ENCODE results near the gene OR5K2. TPM values are rescaled to one million over a fixed set of nuclear protein-coding genes. Genes with fewer than 3 reads are reported as not detected.

Gene OR5K2
- total RNA-seq, 2 experiments from 2014 or later = not detected

DNA sequence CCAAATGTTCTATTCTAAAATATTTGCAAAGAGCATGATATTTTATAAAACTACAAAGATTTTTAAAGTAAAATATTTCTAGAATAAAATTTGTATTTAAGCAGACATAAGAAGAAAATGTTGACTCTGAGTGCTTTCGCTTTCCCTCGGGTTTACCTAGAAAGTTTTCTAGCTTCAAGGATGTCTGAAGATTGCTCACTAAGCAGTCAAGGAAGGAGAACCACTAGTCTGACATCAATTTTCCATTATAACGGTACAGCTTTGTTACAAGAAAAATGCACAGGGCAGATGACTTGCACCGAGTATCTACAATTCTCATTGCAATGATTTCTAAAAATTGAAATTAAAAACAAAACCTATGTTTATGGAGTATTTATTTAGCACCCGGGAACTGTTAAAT, 48.5 kb downstream of the OR5K2 start:
- no peaks in the 10 kb centered on the region for H3K9me3 Mint-ChIP-seq
- CTCF ChIA-PET = no interaction called here
- Histone ChIP-seq H3K27ac (ENCODE audit: low read depth in 1 of 2, low read length in 2 of 2) (no peak overlapping the region), H3K9me3 (ENCODE audit: control insufficient read depth in 1 of 2, insufficient read depth in 1 of 2, low read length in 2 of 2) (no peaks in the 10 kb centered on the region), H3K4me1 (ENCODE audit: insufficient read depth, low read length) (no peaks in the 10 kb centered on the region), H3K36me3 (ENCODE audit: insufficient read depth, low read length) (no peaks in the 10 kb centered on the region), H3K4me3 (ENCODE audit: low read length) (peak overlapping the region; percentile 5), H3K27me3 (ENCODE audit: control insufficient read depth in 1 of 2, insufficient read depth in 2 of 2, low read length in 2 of 2) (no peaks in the 10 kb centered on the region)
- intact Hi-C loops (cut with DNase I, micrococcal nuclease) = no loop called here
- ATAC-seq (ENCODE audit: poor library complexity) = peak; percentile 56
- POLR2A ChIA-PET = interaction anchor here (1.0 to 2.3 kb wide), 4 partner anchors 10 to 23 kb away, joined by 4 to 13 read pairs (median 6); partner anchors contain the start of gene CLDND1
- peak overlapping the region; percentile 5 for H3K27ac Mint-ChIP-seq
- no peaks in the 10 kb centered on the region for H3K36me3 Mint-ChIP-seq (ENCODE audit: low read depth)
- no peak for TF ChIP-seq CTCF (IDR thresholded peaks at IDR 0.05)
- H3K4me3 Mint-ChIP-seq = no peak overlapping the region
- peak in 2 of 14 experiments; percentile 51 to 60 for DNase-seq
- no peaks in the 10 kb centered on the region for H3K27me3 Mint-ChIP-seq
- peaks cover 4% of the 10 kb centered on the region for H3K4me1 Mint-ChIP-seq (ENCODE audit: low read depth)

Other genes starting within 250 kb of the OR5K2 start
- gene OR5H6, start 233.4 kb upstream of the OR5K2 start, total RNA-seq = not detected
- not detected for gene OR5H2, start 215.2 kb upstream of the OR5K2 start, total RNA-seq
- gene OR5K4, start 143.8 kb upstream of the OR5K2 start, total RNA-seq = not detected
- gene OR5K3, start 107.0 kb upstream of the OR5K2 start, total RNA-seq = not detected
- gene OR5K1, start 34.5 kb upstream of the OR5K2 start, total RNA-seq = not detected
- 100 to 1,000 TPM; 168 to 185 TPM for gene CLDND1, start 25.2 kb downstream of the OR5K2 start, total RNA-seq
- 1 to 10 TPM; 8.4 to 9.6 TPM for gene GPR15, start 34.3 kb downstream of the OR5K2 start, total RNA-seq
- gene CPOX, start 95.9 kb downstream of the OR5K2 start, total RNA-seq = 10 to 100 TPM in 1 of 2 experiments, 1 to 10 TPM in 1; 7.0 to 10.5 TPM